Measurements from ENCODE around the gene FBXO31.

DNA sequence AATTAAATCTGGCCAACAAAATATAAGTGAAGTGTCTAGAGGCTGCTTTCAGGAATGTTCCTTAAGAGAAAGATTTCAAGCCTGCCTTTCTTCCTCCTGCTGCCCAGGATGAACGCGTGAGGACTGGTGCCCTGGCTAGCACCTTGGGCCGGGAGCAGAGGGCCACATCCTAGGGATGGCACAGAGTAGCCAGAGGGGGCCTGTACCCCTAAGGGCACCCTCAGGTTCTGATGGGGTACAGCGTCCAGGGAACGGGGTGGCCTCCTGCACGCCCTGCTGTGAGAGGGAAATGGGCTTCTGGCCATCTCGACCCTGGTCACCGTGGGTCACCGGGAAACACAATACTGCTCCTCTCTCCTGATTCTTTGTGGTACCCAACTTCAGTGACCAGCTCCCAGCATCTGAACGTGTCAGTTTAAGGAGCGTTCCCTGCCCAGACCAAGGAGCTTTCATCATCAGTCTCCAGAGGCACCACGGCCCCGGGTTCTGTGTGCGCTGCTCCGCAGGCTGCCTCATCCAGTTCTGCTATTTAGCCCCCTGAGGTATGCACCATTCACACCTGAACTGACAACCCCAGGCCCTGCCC, 48.8 kb upstream of the FBXO31 start:
- TF ChIP-seq SMARCB1 (IDR thresholded peaks at IDR 0.05; ENCODE audit: insufficient read length, low read depth) (no peak), TCF7L2 (IDR thresholded peaks at IDR 0.05; ENCODE audit: low read depth, low read length) (no peak), TAF7 (tag; IDR thresholded peaks at IDR 0.05) (no peak), CTBP1 (IDR thresholded peaks at IDR 0.05; ENCODE audit: borderline replicate concordance) (no peak), HDAC8 (tag; IDR thresholded peaks at IDR 0.05) (no peak), CTCF (IDR thresholded peaks at IDR 0.05 in 2 of 3, conservative IDR thresholded peaks at IDR 0.05 in 1 of 3; ENCODE audit: insufficient read depth in 2 of 3, low read depth in 1 of 3, low read length in 3 of 3) (no peak), NR3C1 (CRISPR knock-in tag; IDR thresholded peaks at IDR 0.05) (no peak), SMAD3 (CRISPR knock-in tag; conservative IDR thresholded peaks at IDR 0.05) (no peak), STAT6 (CRISPR knock-in tag; IDR thresholded peaks at IDR 0.05) (no peak), RAD21 (CRISPR knock-in tag; conservative IDR thresholded peaks at IDR 0.05 in 1 of 2, IDR thresholded peaks at IDR 0.05 in 1 of 2) (no peak)

Data from K562 (cell line).